ENCODE measurements around the gene HNRNPCL1.
"Not testable (repeated sequence)": the region's sequence is repeated elsewhere in the genome, so short reads cannot be mapped to it uniquely, and the experiment has no call there.

Gene HNRNPCL1

GRCh38 chr1:12848620-12849019, at the start of gene HNRNPCL1:
Gene HNRNPCL1, minus strand, starts transcription at chr1:12848720. Its CDS starts 431 bp downstream, at chr1:12848289.
- not testable (repeated sequence) for DNase-seq

GRCh38 chr1:12898170-12898569, 49.6 kb upstream of the HNRNPCL1 start, which contains the start of gene PRAMEF10:
Gene PRAMEF10, minus strand, starts transcription at chr1:12898270. Its CDS starts 2,423 bp downstream, at chr1:12895847.
- DNase-seq = not testable (repeated sequence)

- DNase-seq = not testable (repeated sequence)
Measured at GRCh38 chr1:12886101-12886500, 37.6 kb upstream of the HNRNPCL1 start, which contains the start of gene PRAMEF4. Gene PRAMEF4, minus strand, starts transcription at chr1:12886201. Its CDS starts 2,807 bp downstream, at chr1:12883394.

GRCh38 chr1:12878453-12878852, 29.9 kb upstream of the HNRNPCL1 start:
- DNase-seq = not testable (repeated sequence)

GRCh38 chr1:12863131-12863880, 14.8 kb upstream of the HNRNPCL1 start:
- not testable (repeated sequence) for DNase-seq

- DNase-seq = not testable (repeated sequence)
Measured at GRCh38 chr1:12856786-12857185, 8.3 kb upstream of the HNRNPCL1 start, which contains the start of gene PRAMEF2. Gene PRAMEF2, plus strand, starts transcription at chr1:12857086. Its CDS starts 1,924 bp downstream, at chr1:12859010.

- DNase-seq = no peak
Measured at GRCh38 chr1:12851779-12852178, 3.3 kb upstream of the HNRNPCL1 start.

GRCh38 chr1:12833251-12833650, 15.3 kb downstream of the HNRNPCL1 start:
- not testable (repeated sequence) for DNase-seq

GRCh38 chr1:12831310-12831709, 17.2 kb downstream of the HNRNPCL1 start, which contains the start of gene PRAMEF11:
Gene PRAMEF11, minus strand, starts transcription at chr1:12831410. Its CDS starts 2,621 bp downstream, at chr1:12828789.
- DNase-seq = not testable (repeated sequence)

- DNase-seq = not testable (repeated sequence)
Measured at GRCh38 chr1:12819061-12819460, 29.5 kb downstream of the HNRNPCL1 start.

GRCh38 chr1:12811409-12811784, 37.1 kb downstream of the HNRNPCL1 start:
- no peak for DNase-seq

GRCh38 chr1:12810691-12811408, 37.7 kb downstream of the HNRNPCL1 start:
- DNase-seq = no peak

GRCh38 chr1:12809933-12810332, 38.6 kb downstream of the HNRNPCL1 start:
- no peak for DNase-seq

GRCh38 chr1:12799730-12800129, 48.8 kb downstream of the HNRNPCL1 start:
- DNase-seq = no peak

GRCh38 chr1:12798911-12799310, 49.6 kb downstream of the HNRNPCL1 start:
- DNase-seq = no peak
